Measurements from ENCODE around the gene WDR6. TPM values are rescaled to one million over a fixed set of nuclear protein-coding genes. Genes with fewer than 3 reads are reported as not detected.

WDR6 gene
- total RNA-seq, 1 experiment from 2014 or later: 174 TPM

DNA sequence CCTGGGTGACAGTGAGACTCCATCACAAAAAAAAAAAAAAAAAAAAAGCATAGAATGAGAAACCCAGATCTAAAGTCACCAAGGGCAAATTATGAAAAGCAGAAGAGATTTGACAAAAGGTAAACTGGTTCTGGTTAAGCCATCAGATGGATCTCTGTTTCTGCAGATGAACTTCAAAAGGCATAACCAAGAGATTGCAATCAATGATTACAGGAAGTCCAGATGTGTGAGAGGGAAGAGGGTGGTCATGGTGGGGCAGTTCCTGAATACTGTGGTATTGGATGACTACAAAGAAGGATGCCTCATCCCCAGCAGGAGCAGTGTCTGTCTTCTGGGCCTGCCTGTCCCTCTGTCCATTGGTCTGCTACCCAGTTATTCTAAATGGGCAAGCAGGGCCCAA lies 13.4 kb upstream of the WDR6 start:
- H3K27ac ChIP-seq (ENCODE audit: low read depth, low read length): no peak overlapping the region
- H3K27me3 ChIP-seq (ENCODE audit: insufficient read depth, low read length): no peaks in the 10 kb centered on the region
- H4K20me1 ChIP-seq (ENCODE audit: insufficient read depth): no peaks in the 10 kb centered on the region
- no peaks in the 10 kb centered on the region for H3K9me2 ChIP-seq (ENCODE audit: insufficient read depth)
- peaks cover 13 to 18% of the 10 kb centered on the region in 2 experiments for H3K4me1 ChIP-seq (ENCODE audit: control insufficient read depth in 1 of 2, insufficient read depth in 2 of 2, low read length in 2 of 2)
- no peak overlapping the region for H3K4me3 ChIP-seq (replicated peaks in 1 of 2; ENCODE audit: low read depth in 1 of 2, low read length in 2 of 2)
- TF ChIP-seq SP1 (IDR thresholded peaks at IDR 0.05; ENCODE audit: low read depth): no peak
- TF ChIP-seq CBX3 (IDR thresholded peaks at IDR 0.05; ENCODE audit: low read depth): no peak
- no peak for TF ChIP-seq SRF (IDR thresholded peaks at IDR 0.05; ENCODE audit: low read depth)
- no peak for TF ChIP-seq POLR2AphosphoS5 (IDR thresholded peaks at IDR 0.05; ENCODE audit: low read depth, low read length)
- no peak for TF ChIP-seq ZNF274 (IDR thresholded peaks at IDR 0.05; ENCODE audit: low read depth, low read length)
- no peak for TF ChIP-seq TCF7L2 (IDR thresholded peaks at IDR 0.05; ENCODE audit: borderline replicate concordance, extremely low read depth, insufficient read depth, insufficient read length)
- no peak for TF ChIP-seq EZH2 (IDR thresholded peaks at IDR 0.05)
- TF ChIP-seq RAD21 (IDR thresholded peaks at IDR 0.05; ENCODE audit: low read depth): no peak
- TF ChIP-seq FOSL1 (IDR thresholded peaks at IDR 0.05; ENCODE audit: low read depth): no peak
- no peak for TF ChIP-seq ZFX (IDR thresholded peaks at IDR 0.05)
- TF ChIP-seq, protein P1, sequence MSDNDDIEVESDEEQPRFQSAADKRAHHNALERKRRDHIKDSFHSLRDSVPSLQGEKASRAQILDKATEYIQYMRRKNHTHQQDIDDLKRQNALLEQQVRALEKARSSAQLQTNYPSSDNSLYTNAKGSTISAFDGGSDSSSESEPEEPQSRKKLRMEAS (IDR thresholded peaks at IDR 0.05): no peak
- TF ChIP-seq, protein P2, sequence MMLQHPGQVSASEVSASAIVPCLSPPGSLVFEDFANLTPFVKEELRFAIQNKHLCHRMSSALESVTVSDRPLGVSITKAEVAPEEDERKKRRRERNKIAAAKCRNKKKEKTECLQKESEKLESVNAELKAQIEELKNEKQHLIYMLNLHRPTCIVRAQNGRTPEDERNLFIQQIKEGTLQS (IDR thresholded peaks at IDR 0.05): no peak
- TF ChIP-seq, protein P3, sequence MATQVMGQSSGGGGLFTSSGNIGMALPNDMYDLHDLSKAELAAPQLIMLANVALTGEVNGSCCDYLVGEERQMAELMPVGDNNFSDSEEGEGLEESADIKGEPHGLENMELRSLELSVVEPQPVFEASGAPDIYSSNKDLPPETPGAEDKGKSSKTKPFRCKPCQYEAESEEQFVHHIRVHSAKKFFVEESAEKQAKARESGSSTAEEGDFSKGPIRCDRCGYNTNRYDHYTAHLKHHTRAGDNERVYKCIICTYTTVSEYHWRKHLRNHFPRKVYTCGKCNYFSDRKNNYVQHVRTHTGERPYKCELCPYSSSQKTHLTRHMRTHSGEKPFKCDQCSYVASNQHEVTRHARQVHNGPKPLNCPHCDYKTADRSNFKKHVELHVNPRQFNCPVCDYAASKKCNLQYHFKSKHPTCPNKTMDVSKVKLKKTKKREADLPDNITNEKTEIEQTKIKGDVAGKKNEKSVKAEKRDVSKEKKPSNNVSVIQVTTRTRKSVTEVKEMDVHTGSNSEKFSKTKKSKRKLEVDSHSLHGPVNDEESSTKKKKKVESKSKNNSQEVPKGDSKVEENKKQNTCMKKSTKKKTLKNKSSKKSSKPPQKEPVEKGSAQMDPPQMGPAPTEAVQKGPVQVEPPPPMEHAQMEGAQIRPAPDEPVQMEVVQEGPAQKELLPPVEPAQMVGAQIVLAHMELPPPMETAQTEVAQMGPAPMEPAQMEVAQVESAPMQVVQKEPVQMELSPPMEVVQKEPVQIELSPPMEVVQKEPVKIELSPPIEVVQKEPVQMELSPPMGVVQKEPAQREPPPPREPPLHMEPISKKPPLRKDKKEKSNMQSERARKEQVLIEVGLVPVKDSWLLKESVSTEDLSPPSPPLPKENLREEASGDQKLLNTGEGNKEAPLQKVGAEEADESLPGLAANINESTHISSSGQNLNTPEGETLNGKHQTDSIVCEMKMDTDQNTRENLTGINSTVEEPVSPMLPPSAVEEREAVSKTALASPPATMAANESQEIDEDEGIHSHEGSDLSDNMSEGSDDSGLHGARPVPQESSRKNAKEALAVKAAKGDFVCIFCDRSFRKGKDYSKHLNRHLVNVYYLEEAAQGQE (IDR thresholded peaks at IDR 0.05; ENCODE audit: low read depth): no peak
- no peak for TF ChIP-seq POLR2A (IDR thresholded peaks at IDR 0.05; ENCODE audit: borderline replicate concordance, extremely low read depth, insufficient read depth, insufficient read length)
- no peak for TF ChIP-seq JUND (IDR thresholded peaks at IDR 0.05)
- TF ChIP-seq, protein P4, sequence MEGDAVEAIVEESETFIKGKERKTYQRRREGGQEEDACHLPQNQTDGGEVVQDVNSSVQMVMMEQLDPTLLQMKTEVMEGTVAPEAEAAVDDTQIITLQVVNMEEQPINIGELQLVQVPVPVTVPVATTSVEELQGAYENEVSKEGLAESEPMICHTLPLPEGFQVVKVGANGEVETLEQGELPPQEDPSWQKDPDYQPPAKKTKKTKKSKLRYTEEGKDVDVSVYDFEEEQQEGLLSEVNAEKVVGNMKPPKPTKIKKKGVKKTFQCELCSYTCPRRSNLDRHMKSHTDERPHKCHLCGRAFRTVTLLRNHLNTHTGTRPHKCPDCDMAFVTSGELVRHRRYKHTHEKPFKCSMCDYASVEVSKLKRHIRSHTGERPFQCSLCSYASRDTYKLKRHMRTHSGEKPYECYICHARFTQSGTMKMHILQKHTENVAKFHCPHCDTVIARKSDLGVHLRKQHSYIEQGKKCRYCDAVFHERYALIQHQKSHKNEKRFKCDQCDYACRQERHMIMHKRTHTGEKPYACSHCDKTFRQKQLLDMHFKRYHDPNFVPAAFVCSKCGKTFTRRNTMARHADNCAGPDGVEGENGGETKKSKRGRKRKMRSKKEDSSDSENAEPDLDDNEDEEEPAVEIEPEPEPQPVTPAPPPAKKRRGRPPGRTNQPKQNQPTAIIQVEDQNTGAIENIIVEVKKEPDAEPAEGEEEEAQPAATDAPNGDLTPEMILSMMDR (IDR thresholded peaks at IDR 0.05 in 2 of 3, conservative IDR thresholded peaks at IDR 0.05 in 1 of 3; ENCODE audit: borderline replicate concordance in 1 of 3, insufficient read depth in 1 of 3, low read depth in 2 of 3, low read length in 2 of 3): no peak
- DNase-seq (ENCODE audit: low read depth, low spot score) (no peak), ATAC-seq (no peak)
- peaks cover 3 to 6% of the 10 kb centered on the region in 2 experiments; a peak in 2 of 4 replicates for H3K36me3 ChIP-seq (ENCODE audit: control insufficient read depth in 1 of 2, insufficient read depth in 2 of 2, low read length in 2 of 2)
- CTCF ChIA-PET: no interaction called here
- H2AFZ ChIP-seq (ENCODE audit: low read depth, low read length, poor library complexity, severe bottlenecking): no peak overlapping the region
- RAD21 ChIA-PET (ENCODE audit: low non-redundant PET in 1 of 2, low total read pairs in 2 of 2, uncharacterized antibody in 2 of 2, unreplicated experiment in 2 of 2): no interaction called here
- no peaks in the 10 kb centered on the region for H3K9me3 ChIP-seq (ENCODE audit: control insufficient read depth in 1 of 2, insufficient read depth in 1 of 2, low read depth in 1 of 2, low read length in 2 of 2)
- H3K9ac ChIP-seq (ENCODE audit: low read length): no peak overlapping the region
- no peak overlapping the region for H3K4me2 ChIP-seq (ENCODE audit: low read length)
- POLR2A ChIA-PET: no interaction called here
- H3K79me2 ChIP-seq (ENCODE audit: insufficient read depth, low read length): peaks cover 50% of the 10 kb centered on the region
- TSS peak; percentile 4 for BruUV-seq (replicated peaks)
- intact Hi-C loops (cut with micrococcal nuclease): no loop called here
